Measurements from ENCODE around the gene AP4M1. TPM values are rescaled to one million over a fixed set of nuclear protein-coding genes. Genes with fewer than 3 reads are reported as not detected.

AP4M1 gene
- total RNA-seq, 1 experiment from 2014 or later, result 17.9 TPM

DNA sequence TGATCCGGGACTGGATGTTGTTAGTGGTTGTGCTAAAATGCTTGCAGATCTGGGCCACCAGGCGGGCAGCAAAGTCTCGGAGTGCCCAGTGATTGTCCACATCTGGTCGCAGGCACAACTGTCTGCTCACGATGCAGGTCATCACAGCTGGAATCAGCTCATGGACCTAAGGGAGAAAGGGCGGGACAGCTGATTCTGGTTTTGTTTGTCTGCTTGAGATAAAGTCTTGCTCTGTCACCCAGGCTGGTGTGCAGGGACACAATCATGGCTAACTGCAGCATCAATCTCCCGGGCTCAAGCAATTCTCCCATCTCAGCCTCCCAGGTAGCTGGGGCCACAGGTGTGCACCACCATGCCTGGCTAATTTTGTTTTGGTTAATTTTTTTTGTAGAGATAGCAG is 9.7 kb downstream of the AP4M1 start:
- ChIA-PET CTCF (no interaction called here), POLR2A (ENCODE audit: unreplicated experiment) (interaction anchor here (0.6 kb wide), 1 partner anchor 9 kb away, joined by 6 read pairs; no protein-coding TSS in a partner anchor)
- no peaks in the 10 kb centered on the region for H3K79me2 ChIP-seq (ENCODE audit: low read length)
- no peak overlapping the region for H3K27ac ChIP-seq (ENCODE audit: low read length)
- no peaks in the 10 kb centered on the region for H3K4me1 ChIP-seq (ENCODE audit: insufficient read depth, low read length)
- H3K27me3 ChIP-seq (ENCODE audit: low read length), result no peaks in the 10 kb centered on the region
- no TSS peak for BruUV-seq (replicated peaks)
- H3K9ac ChIP-seq (ENCODE audit: low read length), result no peak overlapping the region
- H3K9me3 ChIP-seq (ENCODE audit: low read length), result no peaks in the 10 kb centered on the region
- no peaks in the 10 kb centered on the region for H3F3A ChIP-seq (ENCODE audit: low read length, unreplicated experiment)
- TF ChIP-seq, protein P1, sequence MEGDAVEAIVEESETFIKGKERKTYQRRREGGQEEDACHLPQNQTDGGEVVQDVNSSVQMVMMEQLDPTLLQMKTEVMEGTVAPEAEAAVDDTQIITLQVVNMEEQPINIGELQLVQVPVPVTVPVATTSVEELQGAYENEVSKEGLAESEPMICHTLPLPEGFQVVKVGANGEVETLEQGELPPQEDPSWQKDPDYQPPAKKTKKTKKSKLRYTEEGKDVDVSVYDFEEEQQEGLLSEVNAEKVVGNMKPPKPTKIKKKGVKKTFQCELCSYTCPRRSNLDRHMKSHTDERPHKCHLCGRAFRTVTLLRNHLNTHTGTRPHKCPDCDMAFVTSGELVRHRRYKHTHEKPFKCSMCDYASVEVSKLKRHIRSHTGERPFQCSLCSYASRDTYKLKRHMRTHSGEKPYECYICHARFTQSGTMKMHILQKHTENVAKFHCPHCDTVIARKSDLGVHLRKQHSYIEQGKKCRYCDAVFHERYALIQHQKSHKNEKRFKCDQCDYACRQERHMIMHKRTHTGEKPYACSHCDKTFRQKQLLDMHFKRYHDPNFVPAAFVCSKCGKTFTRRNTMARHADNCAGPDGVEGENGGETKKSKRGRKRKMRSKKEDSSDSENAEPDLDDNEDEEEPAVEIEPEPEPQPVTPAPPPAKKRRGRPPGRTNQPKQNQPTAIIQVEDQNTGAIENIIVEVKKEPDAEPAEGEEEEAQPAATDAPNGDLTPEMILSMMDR (conservative IDR thresholded peaks at IDR 0.05; ENCODE audit: low read depth, low read length), result no peak
- no peak for TF ChIP-seq EZH2phosphoT487 (IDR thresholded peaks at IDR 0.05; ENCODE audit: borderline replicate concordance, low read length)
- no peak for TF ChIP-seq EZH2 (IDR thresholded peaks at IDR 0.05; ENCODE audit: low read length, unreplicated experiment)
- peaks cover 3% of the 10 kb centered on the region for H3K36me3 ChIP-seq (ENCODE audit: low read depth, low read length)
- H3K4me3 ChIP-seq (ENCODE audit: low read length), result no peak overlapping the region
- no peaks in the 10 kb centered on the region for H4K20me1 ChIP-seq (ENCODE audit: low read length)
- ATAC-seq (no peak), DNase-seq (no peak)
- intact Hi-C loops (cut with micrococcal nuclease), result no loop called here
- no peak overlapping the region for H2AFZ ChIP-seq (ENCODE audit: low read length)
- H3K9me2 ChIP-seq (replicated peaks; ENCODE audit: low read length), result no peaks in the 10 kb centered on the region
- no peak overlapping the region for H3K4me2 ChIP-seq (ENCODE audit: low read length)

DNA sequence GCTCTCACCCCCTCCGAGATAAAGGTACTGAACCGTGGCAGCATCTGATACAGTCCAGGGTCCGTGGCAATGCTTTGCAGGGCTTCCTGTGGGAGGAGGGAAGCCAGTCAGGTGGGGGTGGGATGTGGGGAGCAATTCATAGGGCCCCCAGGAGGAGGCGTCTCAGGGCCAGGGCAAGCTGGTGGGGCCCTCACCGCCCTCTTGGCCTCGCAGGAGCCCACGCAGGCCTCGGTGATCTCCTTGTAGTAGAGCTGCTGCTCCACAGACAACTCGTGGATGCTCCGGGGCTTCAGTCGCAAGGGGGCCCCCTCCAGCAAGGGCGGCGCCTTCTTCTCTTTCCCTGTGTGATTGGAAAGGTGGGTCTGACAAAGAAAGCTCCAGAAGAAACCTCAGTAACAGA is 10.5 kb downstream of the AP4M1 start:
- Histone ChIP-seq H3K4me3 (ENCODE audit: low read length) (no peak overlapping the region), H3K27me3 (ENCODE audit: low read length) (no peaks in the 10 kb centered on the region), H3F3A (ENCODE audit: low read length, unreplicated experiment) (no peaks in the 10 kb centered on the region), H3K79me2 (ENCODE audit: low read length) (no peaks in the 10 kb centered on the region), H3K27ac (ENCODE audit: low read length) (no peak overlapping the region), H2AFZ (ENCODE audit: low read length) (no peak overlapping the region), H3K9me2 (replicated peaks; ENCODE audit: low read length) (no peaks in the 10 kb centered on the region), H3K4me2 (ENCODE audit: low read length) (no peak overlapping the region), H3K36me3 (ENCODE audit: low read depth, low read length) (peaks cover 3% of the 10 kb centered on the region), H3K9ac (ENCODE audit: low read length) (no peak overlapping the region), H3K4me1 (ENCODE audit: insufficient read depth, low read length) (no peaks in the 10 kb centered on the region), H3K9me3 (ENCODE audit: low read length) (no peaks in the 10 kb centered on the region), H4K20me1 (ENCODE audit: low read length) (no peaks in the 10 kb centered on the region)
- no peak for TF ChIP-seq EZH2 (IDR thresholded peaks at IDR 0.05; ENCODE audit: low read length, unreplicated experiment)
- TF ChIP-seq, protein P1 (conservative IDR thresholded peaks at IDR 0.05; ENCODE audit: low read depth, low read length), result no peak
- no peak for TF ChIP-seq EZH2phosphoT487 (IDR thresholded peaks at IDR 0.05; ENCODE audit: borderline replicate concordance, low read length)
- DNase-seq (no peak), ATAC-seq (no peak)
- BruUV-seq (replicated peaks), result no TSS peak
- intact Hi-C loops (cut with micrococcal nuclease), result no loop called here
- ChIA-PET POLR2A (ENCODE audit: unreplicated experiment) (no interaction called here), CTCF (no interaction called here)

DNA sequence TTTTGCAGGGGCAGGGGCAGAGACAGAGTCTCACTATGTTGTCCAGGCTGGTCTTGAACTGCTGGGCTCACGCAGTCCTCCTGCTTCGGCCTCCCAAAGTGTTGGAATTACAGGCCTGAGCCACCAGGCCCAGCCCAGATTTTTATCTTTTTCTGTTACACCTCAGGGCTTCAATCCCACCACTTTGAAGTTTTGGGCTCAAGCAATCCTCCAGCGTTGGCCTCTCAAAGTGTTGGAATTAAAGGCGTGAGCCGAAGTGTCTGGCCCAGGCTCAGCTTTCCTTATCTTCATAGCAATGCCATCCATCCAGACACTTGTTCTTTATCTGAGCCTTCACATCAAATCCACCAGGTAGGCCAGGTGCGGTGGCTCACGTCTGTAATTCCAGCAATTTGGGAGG is 13.6 kb downstream of the AP4M1 start:
- BruUV-seq (replicated peaks), result no TSS peak
- peaks cover 11% of the 10 kb centered on the region for H3K79me2 ChIP-seq (ENCODE audit: low read length)
- no peaks in the 10 kb centered on the region for H3K9me2 ChIP-seq (replicated peaks; ENCODE audit: low read length)
- ATAC-seq (no peak), DNase-seq (no peak)
- no peak overlapping the region for H3K4me3 ChIP-seq (ENCODE audit: low read length)
- H3F3A ChIP-seq (ENCODE audit: low read length, unreplicated experiment), result no peaks in the 10 kb centered on the region
- H3K9ac ChIP-seq (ENCODE audit: low read length), result no peak overlapping the region
- H3K4me1 ChIP-seq (ENCODE audit: insufficient read depth, low read length), result 0 out of 2 replicates have a peak, but pooled peaks cover 5% of the 10 kb centered on the region
- no peak overlapping the region for H3K4me2 ChIP-seq (ENCODE audit: low read length)
- intact Hi-C loops (cut with micrococcal nuclease), result no loop called here
- H3K27me3 ChIP-seq (ENCODE audit: low read length), result no peaks in the 10 kb centered on the region
- peaks cover 3% of the 10 kb centered on the region for H3K36me3 ChIP-seq (ENCODE audit: low read depth, low read length)
- TF ChIP-seq EZH2 (IDR thresholded peaks at IDR 0.05; ENCODE audit: low read length, unreplicated experiment), result no peak
- TF ChIP-seq EZH2phosphoT487 (IDR thresholded peaks at IDR 0.05; ENCODE audit: borderline replicate concordance, low read length), result no peak
- TF ChIP-seq, protein P1 (conservative IDR thresholded peaks at IDR 0.05; ENCODE audit: low read depth, low read length), result no peak
- CTCF ChIA-PET, result no interaction called here
- H3K9me3 ChIP-seq (ENCODE audit: low read length), result no peaks in the 10 kb centered on the region
- H4K20me1 ChIP-seq (ENCODE audit: low read length), result no peaks in the 10 kb centered on the region
- POLR2A ChIA-PET (ENCODE audit: unreplicated experiment), result no interaction called here
- no peak overlapping the region for H2AFZ ChIP-seq (ENCODE audit: low read length)
- no peak overlapping the region for H3K27ac ChIP-seq (ENCODE audit: low read length)

Measured in PC-3 (cell line).